ENCODE measurements around the gene TNFRSF25. TPM values are rescaled to one million over a fixed set of nuclear protein-coding genes. Genes with fewer than 3 reads are reported as not detected.

Gene TNFRSF25
- total and polyA plus RNA-seq, 8 donors, result 0.98 to 26.7 (median 2.6) TPM

DNA sequence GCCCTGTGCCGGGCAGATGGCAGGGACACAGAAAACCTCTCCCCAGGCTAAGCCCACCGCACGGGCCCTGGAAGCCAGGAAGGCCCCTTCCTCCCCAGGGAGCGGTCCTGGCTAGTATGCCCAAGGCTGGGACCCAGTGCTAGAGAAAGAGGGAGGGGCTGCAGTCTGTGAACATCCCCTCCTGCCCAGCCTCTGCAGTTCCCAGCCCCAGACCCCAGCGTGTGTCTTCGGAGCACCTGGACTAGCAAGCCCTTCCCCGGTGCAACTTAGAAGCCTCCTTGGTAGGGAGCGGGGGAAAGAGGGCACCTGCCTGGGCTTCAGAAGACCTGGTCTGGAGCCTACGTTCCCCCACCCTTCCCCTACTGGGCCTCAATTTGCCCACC is 23.4 kb upstream of the TNFRSF25 start:
- intact Hi-C loops (cut with DNase I), result loop anchor here in 2 of 3 donors (5.0 to 10.0 kb wide), 2 partner anchors 153 to 155 kb away; no protein-coding TSS in a partner anchor
- ATAC-seq (no peak), DNase-seq (peak in 2 of 6 donors; percentile 31 to 67), FAIRE-seq (no peak)
- Histone ChIP-seq H3K36me3 (no peaks in the 10 kb centered on the region), H3K9me3 (no peaks in the 10 kb centered on the region), H3K4me3 (no peak overlapping the region), H3K4me1 (no peaks in the 10 kb centered on the region), H3K27me3 (no peaks in the 10 kb centered on the region), H3K27ac (no peak overlapping the region)
- 57 to 78% methylated on average over 9 of the region's 9 CpGs for WGBS, 2 donors
- TF ChIP-seq CTCF (IDR thresholded peaks at IDR 0.05), result no peak

- TF ChIP-seq CTCF (IDR thresholded peaks at IDR 0.05), result no peak
- ATAC-seq (no peak), FAIRE-seq (no peak), DNase-seq (peak in 1 of 6 donors; percentile 26)
- Histone ChIP-seq H3K4me3 (no peak overlapping the region), H3K36me3 (no peaks in the 10 kb centered on the region), H3K9me3 (no peaks in the 10 kb centered on the region), H3K4me1 (no peaks in the 10 kb centered on the region), H3K27ac (no peak overlapping the region), H3K27me3 (no peaks in the 10 kb centered on the region)
- WGBS, 2 donors, result 69 to 70% methylated on average over 13 of the region's 13 CpGs
- intact Hi-C loops (cut with DNase I), result loop anchor here in 2 of 3 donors (5.0 to 10.0 kb wide), 2 partner anchors 154 to 156 kb away; no protein-coding TSS in a partner anchor
These were observed 22.8 kb upstream of the TNFRSF25 start for GRCh38 chr1:6488602-6489382.

- 78 to 87% methylated on average over 14 of the region's 14 CpGs for WGBS, 2 donors
- no peak for ATAC-seq
- no peak for FAIRE-seq
- Histone ChIP-seq H3K27ac (no peak overlapping the region), H3K4me1 (no peaks in the 10 kb centered on the region), H3K9me3 (no peaks in the 10 kb centered on the region), H3K27me3 (no peaks in the 10 kb centered on the region), H3K36me3 (no peaks in the 10 kb centered on the region), H3K4me3 (no peak overlapping the region)
- intact Hi-C loops (cut with DNase I), result loop anchor here in 2 of 3 donors (5.0 to 10.0 kb wide), 2 partner anchors 154 to 157 kb away; no protein-coding TSS in a partner anchor
- DNase-seq, result peak in 2 of 6 donors; percentile 15 to 30
- no peak for TF ChIP-seq CTCF (IDR thresholded peaks at IDR 0.05)
These were observed 22.0 kb upstream of the TNFRSF25 start for GRCh38 chr1:6487804-6488484.

DNA sequence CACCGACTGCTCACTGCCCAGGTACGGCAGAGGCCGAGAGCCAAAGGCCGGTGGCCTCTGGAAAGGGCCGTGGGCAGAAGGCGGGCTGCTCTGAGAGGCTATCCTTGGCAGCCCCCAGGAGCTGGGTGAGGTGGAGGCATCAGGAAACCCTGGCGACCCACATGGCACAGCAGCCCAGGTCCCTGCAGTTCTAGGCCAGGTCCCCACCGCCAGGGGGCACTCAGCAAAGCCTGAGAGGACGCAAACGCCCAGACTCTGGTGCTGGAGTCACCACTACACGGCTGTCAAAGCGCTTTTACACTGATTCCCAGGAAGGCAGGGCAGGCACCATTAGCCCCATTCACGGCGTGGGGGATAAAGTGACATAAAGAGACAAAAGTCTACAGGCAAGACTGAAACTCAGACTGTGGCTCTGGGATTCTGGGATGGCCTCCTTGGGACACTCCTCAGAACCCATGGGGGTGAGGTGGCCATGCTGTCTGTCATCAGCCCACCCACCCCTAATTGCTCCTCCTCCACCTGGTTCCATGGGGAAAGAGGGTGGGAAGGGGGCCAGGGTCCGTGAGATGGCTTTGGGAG is 20.5 kb upstream of the TNFRSF25 start:
- Histone ChIP-seq H3K36me3 (no peaks in the 10 kb centered on the region), H3K27ac (no peak overlapping the region), H3K27me3 (no peaks in the 10 kb centered on the region), H3K9me3 (no peaks in the 10 kb centered on the region), H3K4me3 (no peak overlapping the region), H3K4me1 (no peaks in the 10 kb centered on the region)
- FAIRE-seq (no peak), ATAC-seq (peak; percentile 45 to 75 (median 68)), DNase-seq (peak; percentile 74 to 94 (median 87))
- TF ChIP-seq CTCF (IDR thresholded peaks at IDR 0.05), result peak; percentile 79 to 89 (median 88)
- 3% methylated on average over 15 of the region's 15 CpGs for WGBS, 2 donors
- intact Hi-C loops (cut with DNase I), result loop anchor here in 2 of 3 donors (5.0 to 10.0 kb wide), 2 partner anchors 156 to 158 kb away; no protein-coding TSS in a partner anchor

All from pancreas (tissue), 10 donors.